Activated CD4-positive, alpha-beta T cell treated with anti-CD3 and anti-CD28 coated beads for 36 hours (primary cell): ENCODE measurements around the gene SPHK2. TPM values are rescaled to one million over a fixed set of nuclear protein-coding genes. Genes with fewer than 3 reads are reported as not detected.

Experiments
- ATAC-seq: fragments of 200-7000 bp; cut with Tn5 transposase; one replicate; pipeline ENCODE4 v1.10.0; 2021; ENCODE audit warnings: mild to moderate bottlenecking, moderate library complexity
- CTCF ChIA-PET: fragments of 350-600 bp; sonication (Branson Sonifier 250); formaldehyde crosslinking; loops from one replicate; lab custom pipeline; 2021; ENCODE audit warnings: antibody characterized with exemption; lab: Charles Lee
- POLR2A ChIA-PET: fragments of 350-600 bp; sonication (Branson Sonifier 250); formaldehyde crosslinking; loops from one replicate; lab custom pipeline; 2021; ENCODE audit warnings: antibody characterized with exemption, inconsistent platforms; lab: Charles Lee
- DNase-seq: peaks from one replicate; pipeline ENCODE4 v3.0.0-alpha.2; 2020
- H3K27ac Mint-ChIP-seq: one replicate; pipeline ENCODE4 v1.8.0; 2021; ENCODE audit warnings: mixed read lengths
- H3K27me3 Mint-ChIP-seq: one replicate; pipeline ENCODE4 v1.8.0; 2021; ENCODE audit warnings: mixed read lengths
- H3K36me3 Mint-ChIP-seq: one replicate; pipeline ENCODE4 v1.8.0; 2021; ENCODE audit warnings: low read depth, mixed read lengths
- H3K4me1 Mint-ChIP-seq: one replicate; pipeline ENCODE4 v1.8.0; 2021; ENCODE audit warnings: mixed read lengths
- H3K4me3 Mint-ChIP-seq: one replicate; pipeline ENCODE4 v1.8.0; 2021; ENCODE audit warnings: mild to moderate bottlenecking, moderate library complexity, mixed read lengths
- H3K9me3 Mint-ChIP-seq: one replicate; pipeline ENCODE4 v1.8.0; 2021; ENCODE audit warnings: low read depth, mixed read lengths
- intact Hi-C, 2 experiments: fragments of 100-400 bp; cut with DNase I in 1 of 2; cut with micrococcal nuclease in 1 of 2; formaldehyde crosslinking; loops; one replicate each; pipeline versions ENCODE4 v1.14.2 to v1.15.1; 2022 to 2024; cut with DNase I, micrococcal nuclease
- total RNA-seq, 2 experiments: library from RNA; stranded (reverse); gene quantifications; one replicate each; pipeline ENCODE4 v1.2.3, GENCODE V29; 2021

The SPHK2 gene
- total RNA-seq, 2 experiments from 2014 or later = 27.0 TPM

DNA sequence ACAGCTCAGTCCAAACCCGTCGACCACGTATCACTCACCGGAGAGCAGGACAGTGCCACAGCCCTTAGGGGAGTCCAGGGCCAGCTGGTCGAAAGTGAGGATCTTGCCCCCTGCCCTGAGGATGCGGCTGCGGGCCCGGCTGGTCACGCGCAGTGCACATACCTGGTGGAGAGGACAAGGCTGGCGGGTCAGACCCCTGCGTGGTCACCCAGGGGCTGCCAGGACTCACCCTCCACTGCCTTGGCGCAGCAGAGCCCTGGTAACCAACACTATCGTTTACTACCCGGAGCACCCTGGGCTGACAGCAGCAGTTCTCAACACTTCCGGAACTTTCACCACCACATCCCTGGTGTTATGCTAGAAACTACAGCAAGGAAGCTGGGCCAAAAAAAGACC, 3.3 kb upstream of the SPHK2 start:
- Mint-ChIP-seq H3K9me3 (no peaks in the 10 kb centered on the region), H3K4me3 (peak overlapping the region; percentile 94), H3K27ac (peak overlapping the region; percentile 97), H3K27me3 (no peaks in the 10 kb centered on the region), H3K4me1 (peaks cover 30% of the 10 kb centered on the region), H3K36me3 (peaks cover 47% of the 10 kb centered on the region)
- no peak for DNase-seq
- ChIA-PET CTCF (interaction anchor here (0.5 kb wide), 1 partner anchor 26 kb away, joined by 3 read pairs; no protein-coding TSS in a partner anchor), POLR2A (interaction anchor here (0.7 to 1.5 kb wide), 8 partner anchors 8 to 505 kb away, joined by 3 to 6 read pairs (median 3); partner anchors contain the start of gene PLA2G4C)
- intact Hi-C loops = no loop called here
- ATAC-seq = no peak

DNA sequence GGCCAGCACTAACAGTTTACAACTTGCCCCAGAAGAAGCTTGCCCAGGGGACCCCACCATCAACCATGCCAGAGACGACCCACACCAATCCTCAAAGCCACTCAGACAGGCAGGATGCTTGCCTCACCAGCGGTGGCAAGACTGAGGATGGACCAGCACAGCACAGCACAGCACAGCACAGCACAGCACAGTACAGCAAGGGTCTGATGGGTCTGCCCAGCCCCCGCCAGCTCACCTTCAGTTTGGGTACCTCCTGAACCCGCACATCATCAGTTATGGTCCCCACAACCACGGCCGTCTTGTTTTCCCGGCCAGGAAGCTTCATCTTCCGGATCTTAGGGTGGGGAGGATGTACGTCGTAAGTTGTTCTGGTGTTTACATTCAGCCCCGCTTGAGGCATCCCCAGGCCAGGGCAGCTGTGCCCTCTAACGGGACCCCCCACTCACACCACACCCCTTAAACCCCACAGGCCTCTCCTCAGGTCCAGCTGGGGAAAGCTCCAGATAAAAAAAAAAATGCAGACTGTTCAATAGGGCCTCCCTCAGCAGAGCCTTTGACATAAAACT, 2.7 kb upstream of the SPHK2 start:
- no peak for ATAC-seq
- POLR2A ChIA-PET = interaction anchor here (0.6 to 1.4 kb wide), 8 partner anchors 8 to 506 kb away, joined by 3 to 6 read pairs (median 3); partner anchors contain the start of gene PLA2G4C
- peak overlapping the region; percentile 97 for H3K27ac Mint-ChIP-seq

DNA sequence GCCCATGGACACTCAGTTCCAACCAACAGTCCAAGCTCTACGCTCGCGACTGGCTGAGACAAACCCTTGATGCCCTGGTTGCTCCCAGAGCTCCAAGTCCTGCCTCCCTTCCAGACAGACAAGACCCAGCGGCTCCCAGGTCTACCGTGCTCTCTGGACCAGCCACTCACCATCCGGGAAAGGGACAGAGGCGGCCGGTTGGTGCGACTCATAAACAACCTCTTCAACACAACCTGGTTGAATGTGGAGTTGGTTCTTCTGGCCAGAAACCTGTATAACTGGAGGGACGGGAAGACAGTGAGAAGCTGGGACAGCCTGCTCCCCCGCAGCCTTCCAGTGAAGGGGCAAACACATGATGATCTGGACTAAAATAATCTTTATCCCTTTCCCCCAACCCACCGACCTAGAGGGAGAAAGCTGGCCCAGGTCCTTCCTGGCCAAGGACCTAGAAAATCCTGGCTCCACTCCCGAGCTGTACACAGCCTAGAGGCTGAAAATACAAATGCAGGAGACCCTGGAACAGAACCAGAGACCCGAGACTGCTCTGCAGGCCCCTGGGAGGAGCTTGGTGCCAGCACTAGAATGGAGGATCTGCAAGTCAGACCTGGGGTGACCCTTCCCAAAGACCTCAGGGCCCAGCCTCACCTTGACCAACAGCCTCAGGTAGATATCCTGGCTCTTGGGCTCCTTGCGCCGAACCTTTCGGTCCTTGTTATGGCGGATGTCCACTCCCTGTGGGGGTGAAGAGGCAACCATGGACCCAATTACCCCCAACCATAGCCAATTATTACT, 2.0 kb upstream of the SPHK2 start:
- ChIA-PET CTCF (interaction anchor here (0.6 kb wide), 1 partner anchor 225 kb away, joined by 3 read pairs; no protein-coding TSS in a partner anchor), POLR2A (interaction anchor here (0.5 to 1.3 kb wide), 6 partner anchors 9 to 198 kb away, joined by 3 to 6 read pairs (median 3); no protein-coding TSS in a partner anchor)
- peak overlapping the region; percentile 97 for H3K27ac Mint-ChIP-seq
- ATAC-seq (no peak), DNase-seq (no peak)
- H3K4me1 Mint-ChIP-seq = peaks cover 37% of the 10 kb centered on the region
- peak overlapping the region; percentile 94 for H3K4me3 Mint-ChIP-seq
- intact Hi-C loops = no loop called here
- H3K27me3 Mint-ChIP-seq = no peaks in the 10 kb centered on the region
- peaks cover 55% of the 10 kb centered on the region for H3K36me3 Mint-ChIP-seq
- no peaks in the 10 kb centered on the region for H3K9me3 Mint-ChIP-seq

More for the DNA sequence above, 2.7 kb upstream of the SPHK2 start:
- peaks cover 50% of the 10 kb centered on the region for H3K36me3 Mint-ChIP-seq
- H3K9me3 Mint-ChIP-seq = no peaks in the 10 kb centered on the region
- peaks cover 32% of the 10 kb centered on the region for H3K4me1 Mint-ChIP-seq
- CTCF ChIA-PET = interaction anchor here (0.5 kb wide), 1 partner anchor 26 kb away, joined by 3 read pairs; no protein-coding TSS in a partner anchor
- H3K4me3 Mint-ChIP-seq = peak overlapping the region; percentile 94
- intact Hi-C loops = no loop called here
- DNase-seq = no peak
- H3K27me3 Mint-ChIP-seq = no peaks in the 10 kb centered on the region

DNA sequence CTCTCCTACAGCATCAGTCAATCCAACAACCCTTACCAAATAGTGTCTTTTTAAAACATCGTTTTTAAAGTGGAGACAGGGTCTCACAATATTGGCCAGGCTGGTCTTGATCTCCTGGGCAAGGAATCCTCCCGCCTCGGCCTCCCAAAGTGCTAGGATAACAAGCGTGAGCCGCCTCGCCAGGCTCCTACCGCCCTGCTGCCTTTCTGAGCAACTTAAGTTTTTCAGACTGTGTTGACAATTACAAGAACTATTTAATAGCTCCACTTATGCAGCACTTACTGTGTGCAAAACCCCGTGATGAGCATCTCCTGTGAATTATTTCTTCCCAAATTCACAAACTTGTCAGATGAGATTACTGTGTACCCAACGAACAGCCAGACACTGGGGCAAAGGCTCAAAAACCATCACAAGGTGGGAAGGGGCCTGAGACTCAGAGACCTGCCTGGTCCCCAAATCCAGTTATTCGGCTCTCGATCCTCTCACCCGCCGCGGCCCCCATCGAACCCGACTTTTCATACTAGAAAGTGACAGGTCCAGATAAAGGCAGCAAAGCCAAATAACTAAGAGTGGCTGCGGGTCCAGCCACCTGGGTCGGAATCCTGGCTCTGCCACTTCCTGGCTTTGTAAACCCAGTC, 909 bp upstream of the SPHK2 start:
- intact Hi-C loops = loop anchor here in 1 of 2 experiments (2.0 kb wide), 1 partner anchor 108 kb away; the partner anchor contains the start of gene LMTK3

DNA sequence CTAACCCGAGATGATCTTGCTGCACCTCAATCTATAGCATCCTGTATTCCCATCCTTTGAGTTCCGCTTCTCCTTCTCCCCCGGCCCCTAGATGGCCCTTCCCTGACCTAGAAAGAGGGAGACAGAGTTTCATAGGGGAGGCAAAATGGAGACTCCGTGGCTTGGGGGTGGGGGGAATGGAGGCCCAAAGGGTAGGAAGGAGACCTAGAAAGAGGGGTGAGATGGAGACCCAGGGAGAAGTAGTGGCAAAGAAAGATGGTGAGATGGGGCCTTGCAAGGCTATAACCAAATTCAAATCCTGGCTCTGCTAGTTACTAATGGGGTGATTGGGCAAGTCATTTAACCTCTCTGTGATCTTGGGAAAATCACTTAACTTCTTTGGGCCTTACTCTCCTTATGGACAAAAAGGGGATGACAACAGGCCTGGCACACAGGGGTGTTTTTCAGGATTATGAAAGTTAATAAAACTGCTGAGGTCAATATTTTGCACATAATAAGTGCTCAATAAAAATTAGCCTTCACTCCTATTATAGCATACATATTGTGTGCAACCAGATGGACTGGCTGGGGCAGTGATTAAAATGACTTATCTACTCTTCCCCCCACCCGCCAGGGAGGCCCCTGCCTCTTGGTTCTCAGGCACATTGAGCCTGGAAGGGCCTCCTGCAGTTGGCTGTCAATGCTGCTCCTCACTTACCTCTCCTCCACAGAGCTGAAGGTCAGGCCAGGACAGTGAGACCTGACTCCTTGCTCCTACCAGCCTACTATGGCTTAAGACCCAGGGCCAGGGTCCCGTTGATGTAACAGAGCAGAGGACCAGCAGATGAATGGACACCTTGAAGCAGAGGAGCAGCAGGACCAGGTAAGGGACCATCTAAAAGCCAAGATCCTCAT, 633 bp downstream of the SPHK2 start:
- H3K27me3 Mint-ChIP-seq = no peaks in the 10 kb centered on the region
- H3K4me3 Mint-ChIP-seq = peak overlapping the region; percentile 94
- no peak for DNase-seq
- intact Hi-C loops = loop anchor here (1.0 to 2.0 kb wide), 13 partner anchors 14 to 465 kb away; partner anchors contain the start of genes CA11 (in 1 of the 2), CYTH2 (in 1 of the 2), GRWD1 (in 1 of the 2) and GYS1 (in 1 of the 2)
- H3K27ac Mint-ChIP-seq = peak overlapping the region; percentile 97
- POLR2A ChIA-PET = interaction anchor here (1.0 to 1.3 kb wide), 9 partner anchors 9 to 256 kb away, joined by 3 to 9 read pairs (median 4); partner anchors contain the start of genes CA11, DBP, SYNGR4 and TMEM143
- no peak for ATAC-seq
- CTCF ChIA-PET = interaction anchor here (0.8 to 1.9 kb wide), 4 partner anchors 11 to 374 kb away, joined by 3 to 7 read pairs (median 4); partner anchors contain the start of gene RUVBL2
- peaks cover 56% of the 10 kb centered on the region for H3K4me1 Mint-ChIP-seq
- H3K36me3 Mint-ChIP-seq = peaks cover 66% of the 10 kb centered on the region
- no peaks in the 10 kb centered on the region for H3K9me3 Mint-ChIP-seq

More for the DNA sequence above, 909 bp upstream of the SPHK2 start:
- Mint-ChIP-seq H3K4me1 (peaks cover 42% of the 10 kb centered on the region), H3K27ac (peak overlapping the region; percentile 97), H3K4me3 (peak overlapping the region; percentile 94), H3K27me3 (no peaks in the 10 kb centered on the region), H3K9me3 (no peaks in the 10 kb centered on the region), H3K36me3 (peaks cover 59% of the 10 kb centered on the region)
- DNase-seq (no peak), ATAC-seq (no peak)
- ChIA-PET CTCF (interaction anchor here (0.6 to 1.9 kb wide), 3 partner anchors 10 to 375 kb away, joined by 3 to 7 read pairs (median 4); partner anchors contain the start of gene RUVBL2), POLR2A (interaction anchor here (1.0 to 1.3 kb wide), 11 partner anchors 10 to 255 kb away, joined by 3 to 9 read pairs (median 4); partner anchors contain the start of genes CA11, DBP, SYNGR4 and TMEM143)

DNA sequence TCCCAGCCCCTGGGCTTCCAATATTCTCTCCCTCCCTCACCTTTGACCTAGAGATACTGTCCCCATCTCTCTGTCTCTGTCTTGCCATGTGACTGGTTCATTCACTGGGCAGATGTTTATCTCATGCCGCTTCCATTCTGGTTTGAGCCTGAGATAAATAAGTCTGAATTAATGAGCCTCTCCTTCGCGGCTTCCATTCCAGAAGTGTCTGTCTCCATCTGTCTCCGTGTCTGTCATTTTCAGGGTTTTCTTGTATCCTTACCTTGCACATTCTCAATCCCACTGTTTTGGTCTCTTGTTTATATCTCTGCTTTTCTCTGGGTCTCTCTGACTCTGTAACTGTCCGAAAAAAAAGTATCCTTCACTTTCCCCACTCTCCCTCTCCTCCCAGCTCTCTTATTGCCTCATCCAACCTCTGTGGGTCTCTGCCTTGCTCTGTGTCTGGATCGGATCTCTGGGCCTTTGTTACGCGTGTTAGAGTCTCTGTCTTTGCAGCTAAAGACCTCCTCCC, 4.3 kb downstream of the SPHK2 start:
- no peaks in the 10 kb centered on the region for H3K9me3 Mint-ChIP-seq
- H3K36me3 Mint-ChIP-seq = peaks cover 43% of the 10 kb centered on the region
- H3K27me3 Mint-ChIP-seq = no peaks in the 10 kb centered on the region
- intact Hi-C loops = loop anchor here in 1 of 2 experiments (1.0 kb wide), 2 partner anchors 11 to 91 kb away; no protein-coding TSS in a partner anchor
- peaks cover 45% of the 10 kb centered on the region for H3K4me1 Mint-ChIP-seq
- ChIA-PET CTCF (interaction anchor here (1.2 to 1.6 kb wide), 2 partner anchors 10 to 14 kb away, joined by 4 read pairs; no protein-coding TSS in a partner anchor), POLR2A (interaction anchor here (1.2 to 1.5 kb wide), 2 partner anchors 10 kb away, joined by 6 to 7 read pairs; partner anchors contain the start of gene FAM83E)
- ATAC-seq (no peak), DNase-seq (no peak)
- H3K4me3 Mint-ChIP-seq = peak overlapping the region; percentile 73
- H3K27ac Mint-ChIP-seq = peak overlapping the region; percentile 99

DNA sequence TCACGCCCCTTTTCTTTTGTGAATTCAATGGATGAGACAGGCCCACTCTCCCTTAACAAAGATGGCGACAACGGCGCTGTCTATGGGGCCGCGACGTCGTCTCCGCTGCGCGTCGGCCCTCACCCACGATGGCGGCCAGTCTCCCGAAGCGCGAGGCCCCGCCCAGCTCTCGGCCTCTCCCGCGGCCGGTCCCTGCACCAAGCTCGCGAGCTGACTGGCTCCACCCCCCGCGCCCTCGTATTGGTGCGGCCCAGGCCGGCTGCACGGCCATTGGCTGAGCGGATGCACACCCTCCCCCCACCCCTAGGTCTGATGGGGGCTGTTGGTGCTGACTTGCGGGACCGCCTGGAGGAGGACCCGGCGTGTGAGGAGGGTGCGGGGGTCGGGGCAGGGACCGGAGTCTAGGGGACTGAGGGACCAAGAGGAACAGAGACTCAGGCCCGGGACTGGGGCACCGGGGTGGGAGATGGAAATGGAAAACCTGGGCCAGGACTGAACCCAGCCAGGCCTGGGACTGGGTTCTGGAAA, 4.8 kb downstream of the SPHK2 start:
- Mint-ChIP-seq H3K27ac (peak overlapping the region; percentile 99), H3K9me3 (no peaks in the 10 kb centered on the region), H3K36me3 (peaks cover 42% of the 10 kb centered on the region), H3K4me3 (peak overlapping the region; percentile 73), H3K27me3 (no peaks in the 10 kb centered on the region), H3K4me1 (peaks cover 45% of the 10 kb centered on the region)
- ATAC-seq = peak; percentile 84
- POLR2A ChIA-PET = interaction anchor here (0.6 to 1.5 kb wide), 3 partner anchors 8 to 10 kb away, joined by 5 to 7 read pairs (median 6); partner anchors contain the start of gene FAM83E
- intact Hi-C loops = loop anchor here in 1 of 2 experiments (1.0 kb wide), 2 partner anchors 10 to 90 kb away; no protein-coding TSS in a partner anchor
- CTCF ChIA-PET = interaction anchor here (0.6 to 1.6 kb wide), 3 partner anchors 10 to 215 kb away, joined by 3 to 4 read pairs (median 4); no protein-coding TSS in a partner anchor
- peak; percentile 99 for DNase-seq

DNA sequence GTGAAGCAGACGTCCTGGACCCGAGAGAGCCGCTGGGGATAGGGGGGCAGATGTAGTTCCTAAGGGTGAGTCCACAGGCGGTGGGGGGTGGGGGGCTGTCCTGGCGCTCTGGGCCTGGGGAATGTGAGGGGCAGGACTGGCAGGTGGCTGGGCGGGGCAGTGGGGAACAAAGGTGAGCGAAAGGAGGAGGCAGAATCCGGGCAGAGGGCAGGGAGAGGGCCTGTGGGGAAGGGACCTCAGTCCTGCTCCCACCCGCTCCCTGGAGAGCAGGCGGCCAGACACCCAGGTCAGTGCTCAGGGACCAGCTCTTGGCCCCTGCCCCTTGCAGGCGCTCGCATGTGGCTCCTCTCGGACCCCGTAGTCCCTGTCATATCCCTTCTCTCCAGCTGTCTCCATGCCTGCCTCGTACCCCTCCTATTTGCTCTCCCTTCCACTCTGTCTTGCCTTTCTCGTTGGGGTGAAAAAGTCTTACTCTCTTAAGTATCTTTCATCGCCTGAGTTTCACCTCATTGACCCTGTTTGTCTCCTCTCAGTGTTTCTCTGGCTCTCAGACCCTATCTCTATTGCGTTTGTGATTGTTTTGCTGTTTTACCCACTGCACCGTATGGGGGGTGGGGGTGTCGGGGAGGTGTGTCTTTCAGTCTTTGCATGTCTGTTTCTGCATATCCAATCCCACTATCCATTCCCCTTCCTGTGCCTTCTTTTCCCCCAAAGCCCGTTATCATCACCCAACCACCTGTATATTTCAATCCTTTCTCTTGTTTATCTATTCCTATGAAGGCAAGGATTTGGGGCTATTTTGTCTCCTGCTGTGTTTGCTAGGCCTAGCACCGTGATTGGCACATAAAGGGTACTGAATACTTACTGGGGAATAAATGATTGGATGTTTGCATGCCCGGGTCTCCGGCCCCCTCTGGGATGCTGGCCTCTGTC, 5.8 kb downstream of the SPHK2 start:
- ChIA-PET POLR2A (no interaction called here), CTCF (interaction anchor here (1.6 kb wide), 1 partner anchor 16 kb away, joined by 4 read pairs; no protein-coding TSS in a partner anchor)
- Mint-ChIP-seq H3K36me3 (peaks cover 41% of the 10 kb centered on the region), H3K4me3 (peak overlapping the region; percentile 73), H3K4me1 (peaks cover 38% of the 10 kb centered on the region), H3K27ac (peak overlapping the region; percentile 74), H3K9me3 (no peaks in the 10 kb centered on the region), H3K27me3 (no peaks in the 10 kb centered on the region)
- ATAC-seq = no peak
- DNase-seq = no peak
- intact Hi-C loops = loop anchor here in 1 of 2 experiments (1.0 kb wide), 2 partner anchors 9 to 89 kb away; no protein-coding TSS in a partner anchor
